GM21381 (cell line): ENCODE measurements around the gene HCRTR1.

Experiments used
- ATAC-seq: cut with Tn5 transposase; IDR thresholded peaks from one replicate; pipeline ENCODE4 v1.9.1; 2021; ENCODE audit warnings: mild to moderate bottlenecking, moderate library complexity; ENCODE audit not compliant: unreplicated experiment

HCRTR1 gene

DNA sequence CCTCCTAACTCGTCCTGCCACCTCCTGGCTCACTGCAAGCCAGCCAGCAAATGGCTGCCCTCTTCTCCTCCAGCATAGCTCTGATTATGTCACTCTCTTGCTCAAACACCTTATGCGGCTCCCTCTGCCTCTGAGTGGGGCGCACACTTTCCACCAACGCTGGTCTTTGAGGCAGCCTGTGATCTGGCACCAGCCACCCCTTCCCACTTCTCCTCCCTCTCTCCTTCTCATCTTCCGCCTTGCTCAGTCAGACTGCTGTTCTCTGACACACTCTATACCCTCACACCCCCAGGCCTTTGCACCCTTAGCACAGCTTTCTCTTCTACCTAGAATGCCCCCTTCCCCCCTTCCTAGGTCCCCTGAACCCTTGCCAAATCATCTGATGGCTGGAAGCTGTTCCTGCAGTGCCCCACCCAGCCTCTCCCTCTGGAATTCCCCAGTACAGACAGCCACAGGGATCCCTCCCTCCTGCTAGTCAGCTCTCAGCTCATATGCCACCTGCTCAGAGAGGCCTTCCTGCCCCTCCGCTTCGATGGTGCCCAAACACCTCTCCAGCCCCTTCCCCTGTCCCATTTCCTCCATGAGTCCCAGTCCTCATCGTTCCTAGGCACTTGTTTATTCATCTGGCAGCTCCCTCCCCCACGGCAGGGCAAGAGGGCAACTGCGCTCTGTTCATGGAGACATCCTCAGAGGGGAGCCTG is 48.9 kb downstream of the HCRTR1 start:
- no peak for ATAC-seq

DNA sequence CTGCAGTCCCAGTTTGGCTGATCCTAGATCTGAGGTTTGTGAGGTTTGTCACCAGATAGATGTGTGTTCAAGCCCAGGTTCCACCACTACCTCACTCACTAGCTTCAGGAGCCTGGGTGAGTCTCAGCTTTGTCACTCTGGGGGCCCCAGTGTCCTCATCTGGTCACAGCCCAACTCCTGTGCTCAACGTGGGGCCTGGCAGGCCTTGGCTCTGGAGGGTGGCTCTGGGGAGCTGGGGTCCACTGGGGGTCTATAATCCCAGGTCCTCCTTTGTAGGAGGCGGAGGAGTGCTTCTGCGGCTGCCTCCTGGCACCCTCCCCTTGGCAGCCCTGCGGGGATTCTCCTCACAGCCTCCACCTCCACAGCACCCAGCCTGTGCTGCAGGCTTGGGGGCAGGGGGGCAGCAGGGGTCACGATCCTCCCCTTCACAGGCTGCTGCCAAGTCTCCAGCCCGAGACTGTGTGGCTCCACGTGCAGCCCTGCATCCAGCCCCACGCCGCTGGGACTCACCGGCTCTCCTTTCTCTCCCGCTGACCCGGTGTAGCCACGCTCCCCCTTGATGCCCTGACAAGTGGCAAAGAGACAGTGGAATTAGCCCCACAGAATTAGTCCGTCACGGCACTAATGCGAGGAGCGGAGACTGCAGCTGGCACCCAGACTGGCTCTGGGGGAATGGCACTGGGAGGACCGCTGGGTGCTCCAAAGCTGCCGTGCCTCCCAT is 49.7 kb downstream of the HCRTR1 start:
- ATAC-seq: no peak

DNA sequence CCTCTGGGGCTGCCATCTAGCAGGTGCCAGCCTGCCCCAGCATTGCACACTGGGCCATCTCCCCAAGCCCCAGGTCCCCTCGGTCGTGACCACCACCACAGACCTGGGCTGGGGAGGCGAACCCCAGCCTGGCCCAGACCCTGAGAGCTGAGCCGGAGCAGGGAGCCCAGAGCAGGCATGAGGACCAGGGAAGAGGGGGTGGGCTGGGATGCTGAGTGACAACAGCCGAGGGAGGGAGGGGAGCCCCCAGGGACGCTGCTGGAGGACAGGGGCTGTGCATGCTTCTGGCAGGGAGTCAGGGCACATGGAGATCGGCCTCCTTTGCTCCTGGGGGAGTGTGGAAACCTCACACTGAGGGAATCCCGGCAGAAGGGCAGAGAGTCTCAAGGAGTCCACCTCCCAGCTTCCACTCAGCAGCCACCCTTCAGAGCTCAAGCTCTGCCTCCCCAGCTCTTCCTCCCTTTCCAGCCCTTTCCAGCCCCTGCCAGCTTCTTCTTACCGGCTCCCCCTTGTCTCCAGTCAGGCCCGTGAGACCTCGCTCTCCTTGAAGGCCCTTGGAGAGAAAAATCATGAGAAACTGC is 50.9 kb downstream of the HCRTR1 start:
- no peak for ATAC-seq

DNA sequence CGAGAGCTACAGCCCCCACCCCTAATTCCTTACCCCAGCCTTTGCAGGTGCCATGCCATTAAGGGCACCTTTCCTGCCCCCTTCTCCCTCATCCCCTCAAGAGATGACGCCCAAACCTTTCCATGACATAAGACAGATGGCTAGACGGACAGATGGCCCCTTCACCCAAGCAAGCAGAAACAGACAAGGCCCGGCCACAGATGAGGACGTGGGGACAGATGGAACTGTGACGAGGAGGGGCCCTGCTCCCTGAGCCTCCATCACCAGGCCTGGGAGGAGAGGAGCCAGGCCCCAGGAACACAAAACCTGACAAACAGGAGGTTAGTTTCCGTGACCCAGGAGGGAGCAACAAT is 51.9 kb downstream of the HCRTR1 start:
- no peak for ATAC-seq

DNA sequence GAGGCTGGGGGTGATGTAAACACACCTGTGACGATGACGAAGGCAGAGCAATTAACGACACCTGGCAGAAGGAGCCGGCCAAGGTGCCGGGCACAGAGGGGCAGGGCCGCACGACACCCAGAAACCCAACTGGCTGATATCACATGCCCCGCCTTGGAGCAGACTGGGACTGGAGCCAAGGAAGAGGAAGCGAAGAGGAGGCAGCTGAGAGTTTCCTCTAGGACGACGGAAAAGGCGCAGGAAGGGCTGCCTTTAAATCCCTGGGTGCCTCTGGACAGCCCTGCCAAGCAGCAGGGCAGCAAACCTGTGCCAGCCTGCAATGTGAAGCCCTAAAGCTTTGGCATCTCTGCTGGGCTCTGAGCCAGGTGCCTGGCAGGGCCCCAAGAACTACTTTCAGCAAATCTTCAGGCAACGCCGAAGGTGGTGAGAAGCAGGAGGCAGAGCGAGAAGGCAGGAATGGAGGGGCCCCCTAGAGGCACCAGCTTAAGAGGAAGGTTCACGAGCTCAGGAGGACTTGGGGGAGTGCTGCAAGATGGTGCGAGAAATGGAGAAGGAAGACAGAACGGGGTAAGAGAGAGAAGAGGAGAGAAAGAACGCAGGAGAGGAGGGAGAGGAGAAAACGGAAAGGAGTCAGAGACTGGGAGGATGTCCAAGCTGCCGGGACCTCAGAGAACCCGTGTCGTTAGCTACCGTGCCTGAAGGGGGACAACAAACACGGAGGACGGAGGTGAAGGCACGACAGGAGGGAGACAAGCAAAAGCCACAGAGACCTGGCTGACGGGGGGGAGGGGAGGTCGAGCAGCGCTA is 52.5 kb downstream of the HCRTR1 start:
- ATAC-seq: no peak

DNA sequence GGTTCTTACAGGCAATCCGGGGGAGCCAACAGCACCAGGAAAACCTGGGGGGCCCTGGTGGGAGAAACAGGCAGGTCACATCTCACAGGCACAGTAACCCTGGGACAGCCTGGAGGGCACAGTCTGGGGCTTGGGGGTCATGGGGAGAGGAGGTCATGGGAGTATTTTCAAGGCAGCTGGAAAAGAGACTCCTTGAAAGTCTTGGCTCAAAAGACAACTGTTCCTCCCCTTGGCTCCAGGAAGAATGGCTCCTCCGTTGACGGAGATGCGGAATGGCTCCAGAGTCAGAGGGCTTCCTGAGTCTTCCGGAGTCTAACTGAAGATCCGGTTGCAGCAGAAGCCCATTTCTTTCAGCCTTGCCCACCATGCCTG is 53.1 kb downstream of the HCRTR1 start:
- ATAC-seq: no peak

DNA sequence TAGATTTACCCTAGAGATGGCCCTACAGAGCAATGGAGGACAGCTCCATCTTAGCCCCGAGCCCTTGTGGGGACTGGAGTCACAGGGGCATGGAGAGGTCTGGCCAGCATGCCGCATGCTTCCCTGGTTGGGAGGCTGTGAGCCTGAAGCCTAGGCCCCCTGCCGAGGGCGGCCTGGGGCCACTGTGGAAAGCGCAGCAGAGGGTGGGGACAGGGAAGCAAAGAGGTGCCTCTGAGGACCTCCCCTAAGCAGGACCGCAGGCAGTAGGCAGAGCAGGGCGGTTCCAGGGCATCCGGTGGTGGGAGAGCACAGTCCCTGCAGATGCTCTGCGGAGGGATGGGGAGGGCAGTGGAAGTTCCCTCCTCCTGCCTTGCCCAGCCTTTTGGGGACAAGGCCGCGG is 53.7 kb downstream of the HCRTR1 start:
- no peak for ATAC-seq

DNA sequence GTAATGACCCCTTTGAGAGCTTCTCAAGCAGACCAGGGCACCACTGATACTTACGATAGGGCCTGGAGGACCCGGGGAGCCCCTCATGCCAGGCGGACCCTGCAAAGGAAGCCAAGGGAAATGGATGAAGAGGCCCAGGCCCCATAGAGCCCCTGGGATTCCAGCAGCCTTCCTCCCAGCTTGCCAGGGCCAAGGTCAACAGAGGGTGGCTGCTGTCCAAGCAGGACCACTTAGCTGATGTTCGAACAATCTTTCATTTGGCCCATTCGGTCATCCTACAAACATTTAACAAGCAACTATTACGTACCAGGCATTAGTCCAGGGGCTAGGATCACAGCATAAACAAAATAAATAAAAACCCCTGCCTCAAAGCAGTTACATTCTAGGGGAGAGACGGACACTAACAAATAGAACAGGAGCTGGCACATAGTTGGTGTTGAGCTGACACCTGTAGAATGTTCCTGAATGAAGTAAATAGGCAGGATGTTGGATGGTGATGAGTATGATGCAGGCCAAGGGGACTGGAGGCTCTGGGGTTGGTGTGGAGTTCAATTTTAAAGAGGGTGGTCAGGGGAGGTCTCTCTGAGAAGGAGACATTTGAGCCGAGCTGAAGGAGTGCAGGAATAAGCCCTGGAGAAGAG is 54.2 kb downstream of the HCRTR1 start:
- ATAC-seq: no peak

DNA sequence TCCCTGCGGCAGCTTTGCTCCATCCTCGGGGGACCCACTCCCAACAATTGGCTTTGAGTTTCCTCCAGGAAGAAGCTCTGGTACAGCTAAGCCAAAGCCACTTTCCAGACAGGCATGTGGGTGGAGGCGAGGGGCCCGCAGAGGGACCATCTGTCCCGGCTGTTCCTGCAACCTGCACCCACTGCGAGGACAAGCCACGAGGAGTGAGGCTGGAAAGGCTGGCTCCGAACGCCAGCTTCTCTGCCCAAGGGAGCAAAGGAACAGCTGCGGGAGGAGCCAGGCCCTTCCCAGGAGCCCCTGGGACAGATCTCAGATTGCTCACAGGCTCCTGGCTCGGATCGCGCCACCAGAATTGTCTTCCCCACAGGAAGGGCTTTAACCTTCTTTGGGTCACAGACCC is 55.5 kb downstream of the HCRTR1 start:
- no peak for ATAC-seq

DNA sequence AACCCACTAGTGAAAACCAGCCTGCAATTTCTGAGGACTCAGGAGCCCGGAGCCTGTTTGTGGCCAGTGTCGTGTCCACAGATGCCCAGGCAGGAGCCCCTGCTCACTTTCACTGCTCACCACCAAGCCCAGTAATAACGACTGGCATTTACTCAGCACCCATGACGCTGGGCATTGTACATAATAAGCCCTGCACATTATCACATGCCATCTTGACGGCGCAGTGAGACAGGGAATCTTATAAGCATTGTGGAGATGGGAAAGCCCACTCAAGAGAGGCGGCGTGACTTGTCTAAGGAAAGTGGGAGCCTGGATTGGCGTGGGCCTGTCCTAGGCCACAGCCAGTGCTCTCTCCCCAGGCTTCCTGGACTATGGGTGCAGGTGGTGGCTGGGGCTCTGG is 55.9 kb downstream of the HCRTR1 start:
- no peak for ATAC-seq

DNA sequence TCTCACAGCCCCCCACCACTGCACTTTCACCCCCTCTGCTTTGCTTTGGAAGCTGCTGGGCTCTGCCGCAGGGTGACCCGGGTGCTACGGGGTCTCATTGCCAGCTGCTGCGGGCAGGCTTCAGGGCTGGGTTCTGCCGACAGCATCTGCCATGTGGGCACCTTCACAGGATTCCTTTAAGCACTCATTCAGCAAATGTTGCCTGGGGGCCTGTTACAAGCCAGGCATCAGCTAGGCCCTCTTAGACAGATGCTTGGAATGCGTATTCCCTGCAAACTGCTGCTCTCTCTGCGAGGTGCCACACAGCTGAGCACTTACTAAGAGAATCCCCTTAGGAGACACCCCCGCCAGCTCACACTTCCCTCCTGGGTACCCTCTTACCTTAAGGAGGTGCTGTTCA is 57.1 kb downstream of the HCRTR1 start:
- no peak for ATAC-seq

DNA sequence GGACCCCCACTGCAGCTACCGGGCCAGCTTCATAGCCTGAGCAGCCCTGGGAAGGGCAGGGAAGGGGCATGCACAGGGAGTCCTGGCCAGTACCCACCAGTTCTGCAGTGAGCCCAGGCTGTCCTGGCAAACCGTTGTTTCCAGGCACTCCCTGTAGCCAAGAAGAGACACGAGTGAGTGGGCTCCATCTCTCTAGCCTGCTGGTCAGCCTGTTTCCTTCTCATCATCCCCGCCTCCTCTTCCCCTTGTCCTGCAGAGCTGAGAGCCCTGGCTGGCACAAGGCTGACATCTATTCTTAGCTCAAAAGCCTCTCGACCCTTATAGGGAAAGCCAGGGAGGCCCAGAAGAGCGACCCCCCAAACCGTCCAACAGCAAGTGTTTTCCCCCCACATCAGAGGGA is 57.7 kb downstream of the HCRTR1 start:
- ATAC-seq: no peak

DNA sequence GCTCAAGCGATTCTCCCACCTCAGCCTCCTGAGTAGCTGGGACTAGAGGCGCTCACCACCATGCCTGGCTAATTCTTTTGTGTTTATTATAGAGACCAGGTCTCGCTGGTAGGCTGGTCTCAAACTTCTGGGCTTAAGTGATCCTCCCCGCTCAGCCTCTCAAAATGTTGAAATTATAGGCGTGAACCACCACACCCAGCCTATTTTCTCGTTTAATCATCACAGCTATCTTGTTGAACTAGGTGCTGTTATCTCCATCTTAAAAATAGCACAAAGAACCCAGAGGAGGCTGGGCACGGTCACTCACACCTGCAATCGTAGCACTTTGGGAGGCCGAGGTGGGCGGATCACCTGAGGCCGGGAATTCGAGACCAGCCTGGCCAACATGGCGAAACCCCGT is 58.3 kb downstream of the HCRTR1 start:
- ATAC-seq: no peak
